Sigmoid colon (tissue), 7 donors: ENCODE measurements around the gene RUFY4. TPM values are rescaled to one million over a fixed set of nuclear protein-coding genes. Genes with fewer than 3 reads are reported as not detected.

ENCODE experiments used
- DNase-seq: peaks from one replicate; pipeline ENCODE4 v3.0.0-alpha.2; 2019
- H3K27ac ChIP-seq, 4 donors: fragments of 200-600 bp; sonication (generic); one replicate each; pipeline ENCODE4 v1.5.1; 2016 to 2019; ENCODE audit warnings: mild to moderate bottlenecking in 1 of 4
- H3K27me3 ChIP-seq, 3 donors: fragments of 200-600 bp; sonication (generic); one replicate each; pipeline ENCODE4 v1.5.1; 2019; ENCODE audit warnings: mild to moderate bottlenecking in 1 of 3
- H3K36me3 ChIP-seq, 4 donors: fragments of 200-600 bp; sonication (generic); one replicate each; pipeline ENCODE4 v1.5.1; 2016 to 2019
- H3K4me1 ChIP-seq, 4 donors: fragments of 200-600 bp; sonication (generic); one replicate each; pipeline ENCODE4 v1.5.1; 2017 to 2019
- H3K4me3 ChIP-seq, 4 donors: fragments of 200-600 bp; sonication (generic); one replicate each; pipeline ENCODE4 v1.5.1; 2017 to 2019; ENCODE audit warnings: mild to moderate bottlenecking in 2 of 4, moderate library complexity in 1 of 4
- H3K9me3 ChIP-seq, 4 donors: fragments of 200-600 bp in 3 of 4; sonication (generic) in 3 of 4; one replicate each; pipeline versions ENCODE4 v1.5.1 to v1.6.1; 2013 to 2019
- CTCF ChIP-seq, 4 experiments: fragments of 450-650 bp in 3 of 4; fragments of 200-600 bp in 1 of 4; IDR thresholded peaks; one replicate each; pipeline ENCODE4 v1.5.1; 2016 to 2019; ENCODE audit warnings: antibody characterized with exemption in 4 of 4, mild to moderate bottlenecking in 3 of 4, moderate library complexity in 2 of 4
- EP300 ChIP-seq, 4 donors: sonication (generic); formaldehyde crosslinking; IDR thresholded peaks; one replicate each; pipeline ENCODE4 v1.6.1; 2017; ENCODE audit warnings: antibody characterized with exemption in 4 of 4
- POLR2A ChIP-seq, 2 donors: fragments of 450-650 bp; IDR thresholded peaks; one replicate each; pipeline ENCODE4 v1.6.1; 2016; ENCODE audit warnings: antibody characterized with exemption in 2 of 2, mild to moderate bottlenecking in 2 of 2, moderate library complexity in 2 of 2
- POLR2AphosphoS5 ChIP-seq, 4 donors: sonication (generic); formaldehyde crosslinking; IDR thresholded peaks; one replicate each; pipeline ENCODE4 v1.6.1; 2017; ENCODE audit warnings: antibody characterized with exemption in 4 of 4
- WGBS, 2 donors: extraction: QIAGEN DNeasy Blood & Tissue Kit; methylation state at CpG; one replicate each; pipeline ENCODE4 v1.1.7; 2013; 5-methylcytosine and 5-hydroxymethylcytosine counted together
- intact Hi-C: fragments of 100-400 bp; cut with DNase I; formaldehyde crosslinking; loops from one replicate; pipeline ENCODE4 v1.15.1; 2023
- polyA plus RNA-seq, 3 donors: library from polyadenylated mRNA; stranded (reverse); fragments of 200-250 nt; gene quantifications; one replicate each; pipeline ENCODE4 v1.2.3, GENCODE V29; 2013
- total RNA-seq, 4 donors: library from RNA; depleted of rRNA; stranded (reverse); fragments of >200 nt; gene quantifications; one replicate each; pipeline ENCODE4 v1.1.0, GENCODE V29; 2016
- donor health status: healthy with polysubstance abuse.
- donor health status: Bipolar disorder and iron deficiency.
- donor health status: healthy.

RUFY4 gene
- total and polyA plus RNA-seq, 7 donors: 0.16 to 0.73 (median 0.55) TPM; not detected in 4

GRCh38 chr2:218069606-218070300 is 700 bp downstream of the RUFY4 start:
- DNase-seq: no peak
- intact Hi-C loops: no loop called here

GRCh38 chr2:218070587-218070986 is 1.5 kb downstream of the RUFY4 start:
- intact Hi-C loops: no loop called here
- Histone ChIP-seq H3K27ac (no peak overlapping the region), H3K9me3 (no peaks in the 10 kb centered on the region), H3K4me1 (peaks cover 0 to 9% (median 5%) of the 10 kb centered on the region in 4 donors), H3K27me3 (peaks cover 0 to 22% (median 16%) of the 10 kb centered on the region in 3 donors), H3K4me3 (no peak overlapping the region), H3K36me3 (no peaks in the 10 kb centered on the region)
- TF ChIP-seq CTCF (IDR thresholded peaks at IDR 0.05): no peak
- no peak for TF ChIP-seq POLR2AphosphoS5 (IDR thresholded peaks at IDR 0.05)
- TF ChIP-seq POLR2A (IDR thresholded peaks at IDR 0.05): no peak
- TF ChIP-seq EP300 (IDR thresholded peaks at IDR 0.05): no peak
- DNase-seq: no peak
- 85 to 89% methylated on average over 4 of the region's 4 CpGs for WGBS, 2 donors

More at GRCh38 chr2:218069606-218070300, 700 bp downstream of the RUFY4 start:
- TF ChIP-seq POLR2A (IDR thresholded peaks at IDR 0.05): no peak
- no peak for TF ChIP-seq CTCF (IDR thresholded peaks at IDR 0.05)
- TF ChIP-seq POLR2AphosphoS5 (IDR thresholded peaks at IDR 0.05): no peak
- no peak for TF ChIP-seq EP300 (IDR thresholded peaks at IDR 0.05)
- Histone ChIP-seq H3K27me3 (peaks cover 0 to 31% (median 16%) of the 10 kb centered on the region in 3 donors), H3K36me3 (no peaks in the 10 kb centered on the region), H3K9me3 (no peaks in the 10 kb centered on the region), H3K4me3 (no peak overlapping the region), H3K4me1 (peaks cover 0 to 9% (median 5%) of the 10 kb centered on the region in 4 donors), H3K27ac (no peak overlapping the region)
- WGBS, 2 donors: 70 to 76% methylated on average over 9 of the region's 9 CpGs

GRCh38 chr2:218071218-218071937 is 2.3 kb downstream of the RUFY4 start:
- DNase-seq: no peak
- intact Hi-C loops: no loop called here
- 84 to 88% methylated on average over 13 of the region's 13 CpGs for WGBS, 2 donors

GRCh38 chr2:218072002-218072401 is 2.9 kb downstream of the RUFY4 start:
- WGBS, 2 donors: 64 to 85% methylated on average over 3 of the region's 3 CpGs

More at GRCh38 chr2:218071218-218071937, 2.3 kb downstream of the RUFY4 start:
- H3K27me3 ChIP-seq: peaks cover 0 to 19% (median 16%) of the 10 kb centered on the region in 3 donors
- H3K9me3 ChIP-seq: no peaks in the 10 kb centered on the region
- H3K4me3 ChIP-seq: no peak overlapping the region
- TF ChIP-seq POLR2A (IDR thresholded peaks at IDR 0.05) (no peak), EP300 (IDR thresholded peaks at IDR 0.05) (no peak), POLR2AphosphoS5 (IDR thresholded peaks at IDR 0.05) (no peak)
- peaks cover 0 to 9% (median 5%) of the 10 kb centered on the region in 4 donors for H3K4me1 ChIP-seq
- H3K36me3 ChIP-seq: no peaks in the 10 kb centered on the region
- no peak overlapping the region for H3K27ac ChIP-seq

More at GRCh38 chr2:218072002-218072401, 2.9 kb downstream of the RUFY4 start:
- Histone ChIP-seq H3K36me3 (no peaks in the 10 kb centered on the region), H3K9me3 (no peaks in the 10 kb centered on the region), H3K4me1 (peaks cover 0 to 9% (median 5%) of the 10 kb centered on the region in 4 donors), H3K27ac (no peak overlapping the region), H3K27me3 (peaks cover 0 to 18% (median 12%) of the 10 kb centered on the region in 3 donors), H3K4me3 (no peak overlapping the region)
- TF ChIP-seq POLR2AphosphoS5 (IDR thresholded peaks at IDR 0.05) (no peak), EP300 (IDR thresholded peaks at IDR 0.05) (no peak), POLR2A (IDR thresholded peaks at IDR 0.05) (no peak), CTCF (IDR thresholded peaks at IDR 0.05) (no peak)
- intact Hi-C loops: no loop called here
- no peak for DNase-seq
